WTC11 (cell line): ENCODE data around the gene AJAP1. TPM values are rescaled to one million over a fixed set of nuclear protein-coding genes. Genes with fewer than 3 reads are reported as not detected.

ENCODE experiments used
- ATAC-seq: fragments of 200-7000 bp; cut with Tn5 transposase; 2 replicates; pipeline ENCODE4 v1.10.0; 2021; ENCODE audit warnings: mild to moderate bottlenecking, moderate library complexity
- CTCF ChIA-PET: fragments of 300-600 bp; sonication (Branson Sonifier 250); formaldehyde crosslinking; loops from one replicate; lab custom pipeline; 2021; ENCODE audit warnings: antibody characterized with exemption; lab: Charles Lee
- POLR2A ChIA-PET: fragments of 350-600 bp; sonication (Branson Sonifier 250); formaldehyde crosslinking; loops from one replicate; lab custom pipeline; 2021; ENCODE audit warnings: antibody characterized with exemption; lab: Charles Lee
- DNase-seq: peaks from one replicate; pipeline ENCODE4 v3.0.0; 2021; ENCODE audit warnings: low spot score
- H3K27ac Mint-ChIP-seq: 2 replicates; pipeline ENCODE4 v1.8.0; 2021; ENCODE audit warnings: mixed read lengths
- H3K27me3 Mint-ChIP-seq: 2 replicates; pipeline ENCODE4 v1.8.0; 2021; ENCODE audit warnings: low read depth, mild to moderate bottlenecking, moderate library complexity, mixed read lengths
- H3K36me3 Mint-ChIP-seq: 2 replicates; pipeline ENCODE4 v1.8.0; 2021; ENCODE audit warnings: mixed read lengths
- H3K4me1 Mint-ChIP-seq: 2 replicates; pipeline ENCODE4 v1.8.0; 2022; ENCODE audit warnings: mixed read lengths
- H3K4me3 Mint-ChIP-seq: 2 replicates; pipeline ENCODE4 v1.8.0; 2021; ENCODE audit warnings: mild to moderate bottlenecking, moderate library complexity, mixed read lengths
- H3K9me3 Mint-ChIP-seq: 2 replicates; pipeline ENCODE4 v1.8.0; 2021; ENCODE audit warnings: mixed read lengths
- ATF1 ChIP-seq: sonication (generic); formaldehyde crosslinking; IDR thresholded peaks from 2 replicates; pipeline ENCODE4 v1.8.1; 2023; ENCODE audit warnings: mild to moderate bottlenecking, moderate library complexity, missing genetic modification reagents
- CBFB ChIP-seq: sonication (generic); formaldehyde crosslinking; IDR thresholded peaks from 2 replicates; pipeline ENCODE4 v1.8.1; 2022; ENCODE audit warnings: mild to moderate bottlenecking, low read depth, missing genetic modification reagents
- CREB1 ChIP-seq: sonication (generic); formaldehyde crosslinking; IDR thresholded peaks from 2 replicates; pipeline ENCODE4 v1.8.0; 2023; ENCODE audit warnings: mild to moderate bottlenecking, missing genetic modification reagents
- ESRRA ChIP-seq: sonication (generic); formaldehyde crosslinking; IDR thresholded peaks from 2 replicates; pipeline ENCODE4 v1.8.1; 2022; ENCODE audit warnings: mild to moderate bottlenecking, missing genetic modification reagents, borderline replicate concordance
- IRF2 ChIP-seq: sonication (generic); formaldehyde crosslinking; IDR thresholded peaks from 2 replicates; pipeline ENCODE4 v1.8.0; 2022; ENCODE audit warnings: low read depth, missing genetic modification reagents, borderline replicate concordance
- JAZF1 ChIP-seq: fragments of 250-450 bp; sonication (Bioruptor Pico); IDR thresholded peaks from 2 replicates; pipeline ENCODE4 v1.9.0; 2021; ENCODE audit warnings: moderate library complexity, mild to moderate bottlenecking, inconsistent platforms
- MXD4 ChIP-seq: fragments of 250-450 bp; sonication (Bioruptor Pico); IDR thresholded peaks from 2 replicates; pipeline ENCODE4 v1.8.0; 2021; ENCODE audit warnings: mild to moderate bottlenecking, moderate library complexity, borderline replicate concordance
- NFE2L1 ChIP-seq: sonication (generic); formaldehyde crosslinking; IDR thresholded peaks from 2 replicates; pipeline ENCODE4 v1.8.1; 2023; ENCODE audit warnings: missing genetic modification reagents
- SMAD3 ChIP-seq: sonication (generic); formaldehyde crosslinking; IDR thresholded peaks from 2 replicates; pipeline ENCODE4 v1.8.0; 2022; ENCODE audit warnings: missing genetic modification reagents, mild to moderate bottlenecking, borderline replicate concordance
- SOX15 ChIP-seq: fragments of 250-450 bp; sonication (Bioruptor Pico); IDR thresholded peaks from 2 replicates; pipeline ENCODE4 v1.9.0; 2021; ENCODE audit warnings: mild to moderate bottlenecking
- TEAD4 ChIP-seq: sonication (generic); formaldehyde crosslinking; IDR thresholded peaks from 2 replicates; pipeline ENCODE4 v1.8.0; 2022; ENCODE audit warnings: mild to moderate bottlenecking, missing genetic modification reagents
- ZNF138 ChIP-seq: sonication (generic); formaldehyde crosslinking; conservative IDR thresholded peaks from 2 replicates; pipeline ENCODE4 v1.8.1; 2022; ENCODE audit warnings: mild to moderate bottlenecking, moderate library complexity, missing genetic modification reagents
- ZNF317 ChIP-seq: sonication (generic); formaldehyde crosslinking; IDR thresholded peaks from 2 replicates; pipeline ENCODE4 v1.8.1; 2023; ENCODE audit warnings: low read depth, mild to moderate bottlenecking, moderate library complexity, missing genetic modification reagents, borderline replicate concordance
- ZNF416 ChIP-seq: fragments of 250-450 bp; sonication (Bioruptor Pico); IDR thresholded peaks from 2 replicates; pipeline ENCODE4 v1.9.0; 2021; ENCODE audit warnings: mild to moderate bottlenecking, inconsistent platforms
- ZNF423 ChIP-seq: fragments of 250-450 bp; sonication (Bioruptor Pico); IDR thresholded peaks from 2 replicates; pipeline ENCODE4 v2.1.2; 2022; ENCODE audit warnings: mild to moderate bottlenecking, moderate library complexity
- total RNA-seq: library from RNA; stranded (reverse); gene quantifications from 3 replicates; pipeline ENCODE4 v1.2.3, GENCODE V29; 2021
- TF ChIP-seq, protein P1 (sequence below): sonication (generic); formaldehyde crosslinking; IDR thresholded peaks from 2 replicates; pipeline ENCODE4 v1.8.0; 2023; ENCODE audit warnings: mild to moderate bottlenecking, missing genetic modification reagents
- TF ChIP-seq, protein P2 (sequence below): fragments of 250-450 bp; sonication (Bioruptor Pico); conservative IDR thresholded peaks from 2 replicates; pipeline ENCODE4 v1.9.0; 2021; ENCODE audit warnings: mild to moderate bottlenecking
- TF ChIP-seq, protein P3 (sequence below): sonication (generic); formaldehyde crosslinking; IDR thresholded peaks from 2 replicates; pipeline ENCODE4 v1.8.0; 2022; ENCODE audit warnings: mild to moderate bottlenecking, missing genetic modification reagents
- TF ChIP-seq, protein P4 (sequence below): fragments of 250-450 bp; sonication (Bioruptor Pico); IDR thresholded peaks from 2 replicates; pipeline ENCODE4 v1.9.0; 2021; ENCODE audit warnings: mild to moderate bottlenecking
- TF ChIP-seq, protein P5 (sequence below): fragments of 250-450 bp; sonication (Bioruptor Pico); IDR thresholded peaks from 2 replicates; pipeline ENCODE4 v1.9.0; 2021; ENCODE audit warnings: mild to moderate bottlenecking, borderline replicate concordance
- TF ChIP-seq, protein P6 (sequence below): fragments of 250-450 bp; sonication (Bioruptor Pico); IDR thresholded peaks from 2 replicates; pipeline ENCODE4 v2.1.2; 2022; ENCODE audit warnings: mild to moderate bottlenecking, moderate library complexity

AJAP1 gene
- total RNA-seq, 1 experiment from 2014 or later = 2.1 TPM

DNA sequence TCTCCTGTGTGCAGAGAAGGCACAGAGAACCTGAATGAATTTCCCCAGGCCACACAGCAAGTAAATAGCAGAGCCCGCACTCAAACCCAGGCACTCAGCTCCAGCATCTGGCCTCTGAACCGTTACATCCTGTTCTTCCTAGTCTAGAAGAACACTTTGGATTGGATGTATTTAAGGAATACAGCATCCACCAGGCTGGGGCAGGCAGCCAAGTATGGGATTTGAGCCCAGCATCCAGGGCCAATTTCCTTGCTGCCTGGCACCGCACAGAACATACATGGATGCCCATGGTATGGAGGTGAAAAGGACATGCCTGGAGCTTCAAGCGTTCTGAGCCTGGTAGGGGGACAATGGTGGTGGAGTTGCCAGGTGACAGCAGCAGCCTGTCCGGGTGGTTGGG, 9.7 kb downstream of the AJAP1 start (continued):
- TF ChIP-seq JAZF1 (CRISPR knock-in tag) (no peak), SOX15 (no peak), CREB1 (CRISPR knock-in tag) (no peak), NFE2L1 (CRISPR knock-in tag) (no peak)
- TF ChIP-seq, protein P1, sequence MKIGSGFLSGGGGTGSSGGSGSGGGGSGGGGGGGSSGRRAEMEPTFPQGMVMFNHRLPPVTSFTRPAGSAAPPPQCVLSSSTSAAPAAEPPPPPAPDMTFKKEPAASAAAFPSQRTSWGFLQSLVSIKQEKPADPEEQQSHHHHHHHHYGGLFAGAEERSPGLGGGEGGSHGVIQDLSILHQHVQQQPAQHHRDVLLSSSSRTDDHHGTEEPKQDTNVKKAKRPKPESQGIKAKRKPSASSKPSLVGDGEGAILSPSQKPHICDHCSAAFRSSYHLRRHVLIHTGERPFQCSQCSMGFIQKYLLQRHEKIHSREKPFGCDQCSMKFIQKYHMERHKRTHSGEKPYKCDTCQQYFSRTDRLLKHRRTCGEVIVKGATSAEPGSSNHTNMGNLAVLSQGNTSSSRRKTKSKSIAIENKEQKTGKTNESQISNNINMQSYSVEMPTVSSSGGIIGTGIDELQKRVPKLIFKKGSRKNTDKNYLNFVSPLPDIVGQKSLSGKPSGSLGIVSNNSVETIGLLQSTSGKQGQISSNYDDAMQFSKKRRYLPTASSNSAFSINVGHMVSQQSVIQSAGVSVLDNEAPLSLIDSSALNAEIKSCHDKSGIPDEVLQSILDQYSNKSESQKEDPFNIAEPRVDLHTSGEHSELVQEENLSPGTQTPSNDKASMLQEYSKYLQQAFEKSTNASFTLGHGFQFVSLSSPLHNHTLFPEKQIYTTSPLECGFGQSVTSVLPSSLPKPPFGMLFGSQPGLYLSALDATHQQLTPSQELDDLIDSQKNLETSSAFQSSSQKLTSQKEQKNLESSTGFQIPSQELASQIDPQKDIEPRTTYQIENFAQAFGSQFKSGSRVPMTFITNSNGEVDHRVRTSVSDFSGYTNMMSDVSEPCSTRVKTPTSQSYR (CRISPR knock-in tag) = no peak
- TF ChIP-seq, protein P2, sequence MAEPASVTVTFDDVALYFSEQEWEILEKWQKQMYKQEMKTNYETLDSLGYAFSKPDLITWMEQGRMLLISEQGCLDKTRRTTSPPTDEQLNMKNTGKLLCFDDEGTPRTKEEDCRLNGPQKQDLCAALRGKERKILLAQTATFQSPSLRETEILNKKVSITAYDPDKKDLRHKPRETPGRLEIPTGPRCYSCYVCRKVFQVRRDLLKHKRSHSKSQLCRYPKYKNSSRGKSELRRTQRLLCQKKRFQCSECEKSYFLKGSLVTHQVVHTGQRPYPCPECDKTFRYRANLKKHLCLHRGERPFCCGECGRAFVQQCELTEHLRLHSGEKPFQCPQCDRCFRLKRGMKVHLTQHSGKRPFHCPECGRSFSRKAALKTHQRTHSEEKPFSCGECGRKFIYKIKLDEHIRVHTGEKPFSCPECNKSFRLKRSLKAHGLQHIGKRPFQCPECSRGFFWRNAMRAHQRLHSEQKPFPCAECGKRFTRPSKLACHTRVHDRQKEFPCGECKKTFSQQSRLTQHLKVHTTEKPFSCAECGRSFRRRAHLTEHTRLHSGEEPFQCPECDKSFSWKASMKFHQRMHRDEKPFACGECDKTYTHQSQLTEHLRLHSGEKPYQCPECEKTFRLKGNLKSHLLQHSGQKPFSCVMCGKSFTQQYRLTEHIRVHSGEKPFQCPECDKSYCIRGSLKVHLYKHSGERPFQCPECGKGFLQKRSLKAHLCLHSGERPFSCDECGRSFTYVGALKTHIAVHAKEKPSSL = no peak

DNA sequence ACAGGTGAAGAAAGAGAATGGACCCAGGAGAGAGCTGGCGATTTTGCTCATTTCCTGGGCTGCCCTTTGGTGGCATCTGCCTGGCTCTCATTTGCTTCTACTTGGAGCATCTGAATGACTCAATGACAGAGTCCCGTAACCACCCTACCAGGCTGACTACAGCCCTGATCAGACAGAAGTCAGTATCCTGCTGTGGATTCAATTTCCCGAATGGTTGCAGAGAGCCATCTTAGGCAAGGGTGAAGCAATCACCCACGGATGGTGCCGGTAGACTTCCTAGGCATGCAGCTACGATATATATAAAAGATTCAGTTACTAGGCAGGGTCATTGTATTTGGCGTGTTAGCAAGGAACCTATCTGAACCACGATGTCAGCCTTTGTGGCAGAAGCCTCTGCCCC, 10.2 kb downstream of the AJAP1 start:
- peaks cover 18% of the 10 kb centered on the region for H3K27me3 Mint-ChIP-seq
- H3K9me3 Mint-ChIP-seq = peaks cover 70% of the 10 kb centered on the region
- ATAC-seq (no peak), DNase-seq (no peak)
- no peaks in the 10 kb centered on the region for H3K4me1 Mint-ChIP-seq
- no peak overlapping the region for H3K27ac Mint-ChIP-seq
- no peak overlapping the region for H3K4me3 Mint-ChIP-seq
- POLR2A ChIA-PET = no interaction called here
- peaks cover 67% of the 10 kb centered on the region for H3K36me3 Mint-ChIP-seq
- CTCF ChIA-PET = no interaction called here
- TF ChIP-seq ZNF423 (no peak), SMAD3 (CRISPR knock-in tag) (no peak), ZNF416 (CRISPR knock-in tag) (no peak), MXD4 (CRISPR knock-in tag) (no peak), IRF2 (CRISPR knock-in tag) (no peak), ZNF138 (CRISPR knock-in tag) (no peak), TEAD4 (CRISPR knock-in tag) (no peak), CBFB (CRISPR knock-in tag) (no peak), ZNF317 (CRISPR knock-in tag) (no peak), ESRRA (CRISPR knock-in tag) (no peak), ATF1 (CRISPR knock-in tag) (no peak)
- TF ChIP-seq, protein P2 = no peak
- TF ChIP-seq, protein P3, sequence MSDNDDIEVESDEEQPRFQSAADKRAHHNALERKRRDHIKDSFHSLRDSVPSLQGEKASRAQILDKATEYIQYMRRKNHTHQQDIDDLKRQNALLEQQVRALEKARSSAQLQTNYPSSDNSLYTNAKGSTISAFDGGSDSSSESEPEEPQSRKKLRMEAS (CRISPR knock-in tag) = no peak
- TF ChIP-seq, protein P4, sequence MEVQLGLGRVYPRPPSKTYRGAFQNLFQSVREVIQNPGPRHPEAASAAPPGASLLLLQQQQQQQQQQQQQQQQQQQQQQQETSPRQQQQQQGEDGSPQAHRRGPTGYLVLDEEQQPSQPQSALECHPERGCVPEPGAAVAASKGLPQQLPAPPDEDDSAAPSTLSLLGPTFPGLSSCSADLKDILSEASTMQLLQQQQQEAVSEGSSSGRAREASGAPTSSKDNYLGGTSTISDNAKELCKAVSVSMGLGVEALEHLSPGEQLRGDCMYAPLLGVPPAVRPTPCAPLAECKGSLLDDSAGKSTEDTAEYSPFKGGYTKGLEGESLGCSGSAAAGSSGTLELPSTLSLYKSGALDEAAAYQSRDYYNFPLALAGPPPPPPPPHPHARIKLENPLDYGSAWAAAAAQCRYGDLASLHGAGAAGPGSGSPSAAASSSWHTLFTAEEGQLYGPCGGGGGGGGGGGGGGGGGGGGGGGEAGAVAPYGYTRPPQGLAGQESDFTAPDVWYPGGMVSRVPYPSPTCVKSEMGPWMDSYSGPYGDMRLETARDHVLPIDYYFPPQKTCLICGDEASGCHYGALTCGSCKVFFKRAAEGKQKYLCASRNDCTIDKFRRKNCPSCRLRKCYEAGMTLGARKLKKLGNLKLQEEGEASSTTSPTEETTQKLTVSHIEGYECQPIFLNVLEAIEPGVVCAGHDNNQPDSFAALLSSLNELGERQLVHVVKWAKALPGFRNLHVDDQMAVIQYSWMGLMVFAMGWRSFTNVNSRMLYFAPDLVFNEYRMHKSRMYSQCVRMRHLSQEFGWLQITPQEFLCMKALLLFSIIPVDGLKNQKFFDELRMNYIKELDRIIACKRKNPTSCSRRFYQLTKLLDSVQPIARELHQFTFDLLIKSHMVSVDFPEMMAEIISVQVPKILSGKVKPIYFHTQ = no peak
- TF ChIP-seq, protein P5, sequence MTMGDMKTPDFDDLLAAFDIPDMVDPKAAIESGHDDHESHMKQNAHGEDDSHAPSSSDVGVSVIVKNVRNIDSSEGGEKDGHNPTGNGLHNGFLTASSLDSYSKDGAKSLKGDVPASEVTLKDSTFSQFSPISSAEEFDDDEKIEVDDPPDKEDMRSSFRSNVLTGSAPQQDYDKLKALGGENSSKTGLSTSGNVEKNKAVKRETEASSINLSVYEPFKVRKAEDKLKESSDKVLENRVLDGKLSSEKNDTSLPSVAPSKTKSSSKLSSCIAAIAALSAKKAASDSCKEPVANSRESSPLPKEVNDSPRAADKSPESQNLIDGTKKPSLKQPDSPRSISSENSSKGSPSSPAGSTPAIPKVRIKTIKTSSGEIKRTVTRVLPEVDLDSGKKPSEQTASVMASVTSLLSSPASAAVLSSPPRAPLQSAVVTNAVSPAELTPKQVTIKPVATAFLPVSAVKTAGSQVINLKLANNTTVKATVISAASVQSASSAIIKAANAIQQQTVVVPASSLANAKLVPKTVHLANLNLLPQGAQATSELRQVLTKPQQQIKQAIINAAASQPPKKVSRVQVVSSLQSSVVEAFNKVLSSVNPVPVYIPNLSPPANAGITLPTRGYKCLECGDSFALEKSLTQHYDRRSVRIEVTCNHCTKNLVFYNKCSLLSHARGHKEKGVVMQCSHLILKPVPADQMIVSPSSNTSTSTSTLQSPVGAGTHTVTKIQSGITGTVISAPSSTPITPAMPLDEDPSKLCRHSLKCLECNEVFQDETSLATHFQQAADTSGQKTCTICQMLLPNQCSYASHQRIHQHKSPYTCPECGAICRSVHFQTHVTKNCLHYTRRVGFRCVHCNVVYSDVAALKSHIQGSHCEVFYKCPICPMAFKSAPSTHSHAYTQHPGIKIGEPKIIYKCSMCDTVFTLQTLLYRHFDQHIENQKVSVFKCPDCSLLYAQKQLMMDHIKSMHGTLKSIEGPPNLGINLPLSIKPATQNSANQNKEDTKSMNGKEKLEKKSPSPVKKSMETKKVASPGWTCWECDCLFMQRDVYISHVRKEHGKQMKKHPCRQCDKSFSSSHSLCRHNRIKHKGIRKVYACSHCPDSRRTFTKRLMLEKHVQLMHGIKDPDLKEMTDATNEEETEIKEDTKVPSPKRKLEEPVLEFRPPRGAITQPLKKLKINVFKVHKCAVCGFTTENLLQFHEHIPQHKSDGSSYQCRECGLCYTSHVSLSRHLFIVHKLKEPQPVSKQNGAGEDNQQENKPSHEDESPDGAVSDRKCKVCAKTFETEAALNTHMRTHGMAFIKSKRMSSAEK (CRISPR knock-in tag) = no peak
- TF ChIP-seq, protein P6, sequence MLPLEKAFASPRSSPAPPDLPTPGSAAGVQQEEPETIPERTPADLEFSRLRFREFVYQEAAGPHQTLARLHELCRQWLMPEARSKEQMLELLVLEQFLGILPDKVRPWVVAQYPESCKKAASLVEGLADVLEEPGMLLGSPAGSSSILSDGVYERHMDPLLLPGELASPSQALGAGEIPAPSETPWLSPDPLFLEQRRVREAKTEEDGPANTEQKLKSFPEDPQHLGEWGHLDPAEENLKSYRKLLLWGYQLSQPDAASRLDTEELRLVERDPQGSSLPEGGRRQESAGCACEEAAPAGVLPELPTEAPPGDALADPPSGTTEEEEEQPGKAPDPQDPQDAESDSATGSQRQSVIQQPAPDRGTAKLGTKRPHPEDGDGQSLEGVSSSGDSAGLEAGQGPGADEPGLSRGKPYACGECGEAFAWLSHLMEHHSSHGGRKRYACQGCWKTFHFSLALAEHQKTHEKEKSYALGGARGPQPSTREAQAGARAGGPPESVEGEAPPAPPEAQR (CRISPR knock-in tag) = no peak
